Cardiac ventricle fibroblast (primary cell): ENCODE data around the gene PLEKHA1. TPM values are rescaled to one million over a fixed set of nuclear protein-coding genes. Genes with fewer than 3 reads are reported as not detected.

Source experiments
- total RNA-seq: library from RNA; depleted of rRNA; stranded (reverse); fragments of >200 nt; gene quantifications from 2 replicates; pipeline ENCODE4 v1.2.3, GENCODE V29; 2015

PLEKHA1 gene
- 13.7 and 14.7 TPM in 2 replicates for total RNA-seq

GRCh38 chr10:122374237-122374858, at the start of gene PLEKHA1:
Gene PLEKHA1 (plus strand): TSS chr10:122374708. CDS start chr10:122393201, 18,493 bp downstream.

GRCh38 chr10:122454603-122455080, 80.1 kb downstream of the PLEKHA1 start, which contains the start of gene ARMS2:
Gene ARMS2 (plus strand): TSS chr10:122454653. CDS start chr10:122454728, 75 bp downstream.

DNA sequence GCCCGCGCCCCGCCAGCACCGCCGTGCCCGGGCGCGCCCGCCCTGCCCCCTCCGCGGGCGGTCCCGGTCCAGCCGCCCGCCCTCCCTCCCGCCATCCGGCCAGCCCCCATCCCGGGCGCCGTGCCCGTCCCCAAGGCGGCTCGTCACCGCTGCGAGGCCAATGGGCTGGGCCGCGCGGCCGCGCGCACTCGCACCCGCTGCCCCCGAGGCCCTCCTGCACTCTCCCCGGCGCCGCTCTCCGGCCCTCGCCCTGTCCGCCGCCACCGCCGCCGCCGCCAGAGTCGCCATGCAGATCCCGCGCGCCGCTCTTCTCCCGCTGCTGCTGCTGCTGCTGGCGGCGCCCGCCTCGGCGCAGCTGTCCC, 86.8 kb downstream of the PLEKHA1 start, which contains the start of gene HTRA1:
Gene HTRA1 (plus strand): TSS at position 187 of the 362 bp plus-strand sequence. CDS start 100 bp downstream, at position 287.

Other genes starting within 250 kb of the PLEKHA1 start
- gene BTBD16, start 103.4 kb upstream of the PLEKHA1 start, total RNA-seq: not detected in 2 replicates
- gene ARMS2, start 79.9 kb downstream of the PLEKHA1 start, total RNA-seq: not detected in 2 replicates
- gene HTRA1, start 86.8 kb downstream of the PLEKHA1 start, total RNA-seq: 789 and 827 TPM in 2 replicates
- gene DMBT1, start 186.0 kb downstream of the PLEKHA1 start, total RNA-seq: not detected in 2 replicates